SK-N-SH (cell line): ENCODE results near the gene SIX2. TPM values are rescaled to one million over a fixed set of nuclear protein-coding genes. Genes with fewer than 3 reads are reported as not detected.

ENCODE experiments used
- CTCF ChIA-PET: fragments of 300-600, 350-600 bp; formaldehyde crosslinking; extraction: SDS; loops from one replicate; lab custom pipeline; 2021; lab: Yijun Ruan, JAX
- POLR2A ChIA-PET: fragments of 350-600 bp; sonication (Branson Sonifier 250); formaldehyde crosslinking; extraction: SDS; loops from one replicate; lab custom pipeline; 2020; ENCODE audit warnings: antibody characterized with exemption, inconsistent platforms; lab: Yijun Ruan, JAX
- DNase-seq: peaks from one replicate; pipeline ENCODE4 v3.0.0; 2012
- H2AFZ ChIP-seq: fragments of 200-600 bp; sonication (generic); 2 replicates; pipeline ENCODE4 v1.8.1; 2016; ENCODE audit warnings: antibody characterized with exemption, mild to moderate bottlenecking, low read depth
- H3F3A ChIP-seq: fragments of 200-600 bp; sonication (generic); replicated peaks from 2 replicates; pipeline ENCODE3; 2016; ENCODE audit warnings: antibody characterized with exemption, mild to moderate bottlenecking; ENCODE audit not compliant: insufficient read depth
- H3K27ac ChIP-seq, 2 experiments: fragments of 200-500 bp in 1 of 2; fragments of 200-600 bp in 1 of 2; sonication (Bioruptor generic) in 1 of 2; sonication (generic), shearing (Covaris generic) in 1 of 2; 2 replicates each; pipeline versions ENCODE4 v1.5.1 to v1.6.1; 2014 to 2016; ENCODE audit warnings: low read depth in 2 of 2, inconsistent platforms in 1 of 2, low read length in 1 of 2, mild to moderate bottlenecking in 1 of 2, mixed read lengths in 1 of 2
- H3K27me3 ChIP-seq: fragments of 200-600 bp; sonication (generic), shearing (Covaris generic); 2 replicates; pipeline ENCODE4 v1.6.1; 2016; ENCODE audit warnings: mixed run types; ENCODE audit not compliant: insufficient read depth
- H3K36me3 ChIP-seq, 2 experiments: fragments of 200-500 bp in 1 of 2; fragments of 200-600 bp in 1 of 2; sonication (Bioruptor generic) in 1 of 2; sonication (generic) in 1 of 2; replicated peaks in 1 of 2; 2 replicates each; pipeline versions ENCODE3 to v1.5.1; 2014 to 2016; ENCODE audit warnings: low read length in 1 of 2, mild to moderate bottlenecking in 1 of 2; ENCODE audit not compliant: insufficient read depth in 2 of 2, control insufficient read depth in 1 of 2
- H3K4me1 ChIP-seq, 2 experiments: fragments of 200-500 bp in 1 of 2; fragments of 200-600 bp in 1 of 2; sonication (Bioruptor generic) in 1 of 2; sonication (generic), shearing (Covaris generic) in 1 of 2; 2 replicates each; pipeline versions ENCODE4 v1.5.1 to v1.6.1; 2014 to 2016; ENCODE audit warnings: low read depth in 1 of 2, low read length in 1 of 2, mixed run types in 1 of 2; ENCODE audit not compliant: insufficient read depth in 2 of 2, control insufficient read depth in 1 of 2
- H3K4me2 ChIP-seq: fragments of 200-600 bp; sonication (generic), shearing (Covaris generic); 2 replicates; pipeline ENCODE4 v1.6.1; 2017; ENCODE audit warnings: mixed run types
- H3K4me3 ChIP-seq, 2 experiments: fragments of 200-500 bp in 1 of 2; fragments of 200-600 bp in 1 of 2; sonication (Bioruptor generic) in 1 of 2; sonication (generic), shearing (Covaris generic) in 1 of 2; 2 replicates each; pipeline versions ENCODE4 v1.5.1 to v1.8.1; 2014 to 2016; ENCODE audit warnings: low read depth in 2 of 2, inconsistent platforms in 1 of 2, low read length in 1 of 2, mild to moderate bottlenecking in 1 of 2, mixed read lengths in 1 of 2, moderate library complexity in 1 of 2
- H3K79me2 ChIP-seq: fragments of 200-600 bp; sonication (generic); 2 replicates; pipeline ENCODE4 v1.8.1; 2017; ENCODE audit warnings: mild to moderate bottlenecking; ENCODE audit not compliant: insufficient read depth
- H3K9ac ChIP-seq: fragments of 200-600 bp; sonication (generic); 2 replicates; pipeline ENCODE4 v1.6.1; 2017; ENCODE audit warnings: mixed run types
- H3K9me2 ChIP-seq: fragments of 200-600 bp; sonication (generic); 2 replicates; pipeline ENCODE4 v1.6.1; 2017; ENCODE audit warnings: mixed run types
- H3K9me3 ChIP-seq: fragments of 200-600 bp; sonication (generic); 2 replicates; pipeline ENCODE4 v1.6.1; 2017; ENCODE audit warnings: mixed run types, mild to moderate bottlenecking, moderate library complexity
- H4K20me1 ChIP-seq: fragments of 200-600 bp; sonication (generic); 2 replicates; pipeline ENCODE4 v1.6.1; 2017; ENCODE audit warnings: mild to moderate bottlenecking, mixed run types; ENCODE audit not compliant: insufficient read depth
- ELF1 ChIP-seq: IDR thresholded peaks from 2 replicates; pipeline ENCODE4 v1.4.0; 2012
- GABPA ChIP-seq: IDR thresholded peaks from 2 replicates; pipeline ENCODE4 v1.4.0; 2012; ENCODE audit warnings: low read depth, mild to moderate bottlenecking
- NFIC ChIP-seq: IDR thresholded peaks from 2 replicates; pipeline ENCODE4 v1.4.0; 2012; ENCODE audit warnings: borderline replicate concordance
- NRF1 ChIP-seq: IDR thresholded peaks from 2 replicates; pipeline ENCODE4 v1.6.1; 2012; ENCODE audit warnings: low read depth, mild to moderate bottlenecking, low read length
- RCOR1 ChIP-seq: fragments of 150-350 bp; IDR thresholded peaks from 2 replicates; pipeline ENCODE4 v1.6.1; 2017; ENCODE audit warnings: antibody characterized with exemption, low read length
- SIN3A ChIP-seq: IDR thresholded peaks from 2 replicates; pipeline ENCODE4 v1.6.1; 2012; ENCODE audit warnings: low read depth, mild to moderate bottlenecking, low read length, moderate library complexity, borderline replicate concordance
- TAF1 ChIP-seq: IDR thresholded peaks from 2 replicates; pipeline ENCODE4 v1.6.1; 2012; ENCODE audit warnings: low read depth, mild to moderate bottlenecking, low read length, moderate library complexity, borderline replicate concordance
- TCF12 ChIP-seq: IDR thresholded peaks from 2 replicates; pipeline ENCODE4 v1.4.0; 2012
- TEAD4 ChIP-seq: IDR thresholded peaks from 2 replicates; pipeline ENCODE4 v1.4.0; 2012; ENCODE audit warnings: mild to moderate bottlenecking, borderline replicate concordance; ENCODE audit not compliant: insufficient read depth
- WGBS: methylation state at CpG from one replicate; pipeline ENCODE4 v1.1.6; 2017; ENCODE audit warnings: low lambda C conversion rate; 5-methylcytosine and 5-hydroxymethylcytosine counted together
- polyA plus RNA-seq, 3 experiments: library from polyadenylated mRNA; depleted of rRNA; stranded (reverse); fragments of >200 nt; gene quantifications; 2 replicates each; pipeline ENCODE4 v1.2.3, GENCODE V29; 2012
- TF ChIP-seq, protein P1 (sequence below): IDR thresholded peaks from 2 replicates; pipeline ENCODE4 v1.4.0; 2012; ENCODE audit warnings: low read depth
- TF ChIP-seq, protein P2 (sequence below): IDR thresholded peaks from 2 replicates; pipeline ENCODE4; 2012
- TF ChIP-seq, protein P3 (sequence below): IDR thresholded peaks from 2 replicates; pipeline ENCODE4 v1.4.0; 2012; ENCODE audit warnings: low read depth, borderline replicate concordance
- TF ChIP-seq, protein P4 (sequence below): fragments of 150-350 bp; IDR thresholded peaks from 2 replicates; pipeline ENCODE4 v1.6.1; 2016; ENCODE audit warnings: mild to moderate bottlenecking, low read depth, low read length
- TF ChIP-seq, protein P5 (sequence below): fragments of 150-350 bp; IDR thresholded peaks from 2 replicates; pipeline ENCODE4 v1.6.1; 2017; ENCODE audit warnings: antibody characterized with exemption, low read length, low read depth, borderline replicate concordance

SIX2 gene
- polyA plus RNA-seq, 1 of the 3 experiments (the other 2 are of a cell fraction) = 0.76 TPM

DNA sequence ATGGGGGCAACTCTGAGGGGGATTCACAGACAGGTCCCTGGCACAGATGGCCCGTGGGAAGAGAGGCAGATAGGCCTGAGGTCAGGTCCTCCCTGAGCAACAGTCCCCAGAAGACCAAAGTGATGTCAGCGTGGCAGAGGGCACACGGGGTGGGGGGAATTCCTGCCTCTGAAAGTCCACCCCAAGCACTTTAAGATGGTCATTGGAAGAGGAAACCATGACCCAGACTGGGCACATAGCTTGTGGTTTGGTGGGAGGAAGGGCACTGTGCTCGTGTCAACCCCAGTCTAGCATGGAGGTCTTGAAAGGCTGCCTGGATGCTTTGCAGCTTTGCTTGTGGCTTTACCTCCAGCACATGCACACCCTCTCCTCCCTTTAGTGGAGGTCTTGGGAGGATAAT, 38.0 kb upstream of the SIX2 start:
- no peak for DNase-seq

More for the DNA sequence above, 38.0 kb upstream of the SIX2 start:
- no peaks in the 10 kb centered on the region for H3F3A ChIP-seq
- H2AFZ ChIP-seq = no peak overlapping the region
- no peak overlapping the region for H3K4me2 ChIP-seq
- no peaks in the 10 kb centered on the region for H3K9me2 ChIP-seq
- H3K9ac ChIP-seq = no peak overlapping the region
- TF ChIP-seq ELF1 (no peak), TAF1 (no peak), TEAD4 (no peak), TCF12 (no peak), RCOR1 (no peak), NFIC (no peak), GABPA (no peak), NRF1 (no peak), SIN3A (no peak)
- TF ChIP-seq, protein P1, sequence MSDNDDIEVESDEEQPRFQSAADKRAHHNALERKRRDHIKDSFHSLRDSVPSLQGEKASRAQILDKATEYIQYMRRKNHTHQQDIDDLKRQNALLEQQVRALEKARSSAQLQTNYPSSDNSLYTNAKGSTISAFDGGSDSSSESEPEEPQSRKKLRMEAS = no peak
- TF ChIP-seq, protein P2, sequence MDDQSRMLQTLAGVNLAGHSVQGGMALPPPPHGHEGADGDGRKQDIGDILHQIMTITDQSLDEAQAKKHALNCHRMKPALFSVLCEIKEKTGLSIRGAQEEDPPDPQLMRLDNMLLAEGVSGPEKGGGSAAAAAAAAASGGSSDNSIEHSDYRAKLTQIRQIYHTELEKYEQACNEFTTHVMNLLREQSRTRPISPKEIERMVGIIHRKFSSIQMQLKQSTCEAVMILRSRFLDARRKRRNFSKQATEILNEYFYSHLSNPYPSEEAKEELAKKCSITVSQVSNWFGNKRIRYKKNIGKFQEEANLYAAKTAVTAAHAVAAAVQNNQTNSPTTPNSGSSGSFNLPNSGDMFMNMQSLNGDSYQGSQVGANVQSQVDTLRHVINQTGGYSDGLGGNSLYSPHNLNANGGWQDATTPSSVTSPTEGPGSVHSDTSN = no peak
- TF ChIP-seq, protein P3, sequence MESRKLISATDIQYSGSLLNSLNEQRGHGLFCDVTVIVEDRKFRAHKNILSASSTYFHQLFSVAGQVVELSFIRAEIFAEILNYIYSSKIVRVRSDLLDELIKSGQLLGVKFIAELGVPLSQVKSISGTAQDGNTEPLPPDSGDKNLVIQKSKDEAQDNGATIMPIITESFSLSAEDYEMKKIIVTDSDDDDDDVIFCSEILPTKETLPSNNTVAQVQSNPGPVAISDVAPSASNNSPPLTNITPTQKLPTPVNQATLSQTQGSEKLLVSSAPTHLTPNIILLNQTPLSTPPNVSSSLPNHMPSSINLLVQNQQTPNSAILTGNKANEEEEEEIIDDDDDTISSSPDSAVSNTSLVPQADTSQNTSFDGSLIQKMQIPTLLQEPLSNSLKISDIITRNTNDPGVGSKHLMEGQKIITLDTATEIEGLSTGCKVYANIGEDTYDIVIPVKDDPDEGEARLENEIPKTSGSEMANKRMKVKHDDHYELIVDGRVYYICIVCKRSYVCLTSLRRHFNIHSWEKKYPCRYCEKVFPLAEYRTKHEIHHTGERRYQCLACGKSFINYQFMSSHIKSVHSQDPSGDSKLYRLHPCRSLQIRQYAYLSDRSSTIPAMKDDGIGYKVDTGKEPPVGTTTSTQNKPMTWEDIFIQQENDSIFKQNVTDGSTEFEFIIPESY = no peak
- TF ChIP-seq, protein P4, sequence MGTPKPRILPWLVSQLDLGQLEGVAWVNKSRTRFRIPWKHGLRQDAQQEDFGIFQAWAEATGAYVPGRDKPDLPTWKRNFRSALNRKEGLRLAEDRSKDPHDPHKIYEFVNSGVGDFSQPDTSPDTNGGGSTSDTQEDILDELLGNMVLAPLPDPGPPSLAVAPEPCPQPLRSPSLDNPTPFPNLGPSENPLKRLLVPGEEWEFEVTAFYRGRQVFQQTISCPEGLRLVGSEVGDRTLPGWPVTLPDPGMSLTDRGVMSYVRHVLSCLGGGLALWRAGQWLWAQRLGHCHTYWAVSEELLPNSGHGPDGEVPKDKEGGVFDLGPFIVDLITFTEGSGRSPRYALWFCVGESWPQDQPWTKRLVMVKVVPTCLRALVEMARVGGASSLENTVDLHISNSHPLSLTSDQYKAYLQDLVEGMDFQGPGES = no peak
- TF ChIP-seq, protein P5, sequence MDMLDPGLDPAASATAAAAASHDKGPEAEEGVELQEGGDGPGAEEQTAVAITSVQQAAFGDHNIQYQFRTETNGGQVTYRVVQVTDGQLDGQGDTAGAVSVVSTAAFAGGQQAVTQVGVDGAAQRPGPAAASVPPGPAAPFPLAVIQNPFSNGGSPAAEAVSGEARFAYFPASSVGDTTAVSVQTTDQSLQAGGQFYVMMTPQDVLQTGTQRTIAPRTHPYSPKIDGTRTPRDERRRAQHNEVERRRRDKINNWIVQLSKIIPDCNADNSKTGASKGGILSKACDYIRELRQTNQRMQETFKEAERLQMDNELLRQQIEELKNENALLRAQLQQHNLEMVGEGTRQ = no peak
- TF ChIP-seq, all 33 proteins: peak for 0
- H4K20me1 ChIP-seq = no peaks in the 10 kb centered on the region
- ChIA-PET CTCF (interaction anchor here (0.5 to 1.8 kb wide), 3 partner anchors 55 to 447 kb away, joined by 3 to 8 read pairs (median 4); no protein-coding TSS in a partner anchor), POLR2A (no interaction called here)
- no peaks in the 10 kb centered on the region; the same call in 1 of the 2 replicates for H3K27me3 ChIP-seq
- H3K79me2 ChIP-seq = no peaks in the 10 kb centered on the region
- peaks cover 0 to 18% of the 10 kb centered on the region in 2 experiments; a peak in 2 of 4 replicates for H3K4me1 ChIP-seq
- H3K9me3 ChIP-seq = no peaks in the 10 kb centered on the region
- H3K36me3 ChIP-seq = no peaks in the 10 kb centered on the region
- 52% methylated on average over 4 of the region's 4 CpGs for WGBS
- H3K27ac ChIP-seq = no peak overlapping the region
- H3K4me3 ChIP-seq = no peak overlapping the region
